Activated T-cell treated with anti-CD3 and anti-CD28 coated beads for 1 hour (primary cell): ENCODE measurements around the gene TTC27.

Source experiments
- DNase-seq: peaks from one replicate; pipeline ENCODE4 v3.0.0-alpha.2; 2020; ENCODE audit warnings: low read depth

The TTC27 gene

DNA sequence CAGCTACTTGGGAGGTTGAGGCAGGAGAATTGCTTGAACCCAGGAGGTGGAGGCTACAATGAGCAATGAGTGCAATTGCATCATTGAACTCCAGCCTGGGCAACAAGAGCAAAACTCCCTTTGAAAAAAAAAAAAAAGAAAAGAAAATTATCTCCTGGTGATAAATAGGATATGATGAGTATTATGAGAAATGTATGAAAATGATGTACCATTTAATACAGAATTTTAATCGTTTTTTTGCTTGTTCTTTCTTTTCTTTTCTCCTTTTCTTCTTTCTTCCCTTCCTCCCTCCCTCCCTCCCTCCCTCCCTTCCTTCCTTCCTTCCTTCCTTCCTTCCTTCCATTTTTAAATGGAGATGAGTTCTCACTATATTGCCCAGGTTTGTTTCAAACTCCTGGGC is 40.4 kb downstream of the TTC27 start:
- no peak for DNase-seq

DNA sequence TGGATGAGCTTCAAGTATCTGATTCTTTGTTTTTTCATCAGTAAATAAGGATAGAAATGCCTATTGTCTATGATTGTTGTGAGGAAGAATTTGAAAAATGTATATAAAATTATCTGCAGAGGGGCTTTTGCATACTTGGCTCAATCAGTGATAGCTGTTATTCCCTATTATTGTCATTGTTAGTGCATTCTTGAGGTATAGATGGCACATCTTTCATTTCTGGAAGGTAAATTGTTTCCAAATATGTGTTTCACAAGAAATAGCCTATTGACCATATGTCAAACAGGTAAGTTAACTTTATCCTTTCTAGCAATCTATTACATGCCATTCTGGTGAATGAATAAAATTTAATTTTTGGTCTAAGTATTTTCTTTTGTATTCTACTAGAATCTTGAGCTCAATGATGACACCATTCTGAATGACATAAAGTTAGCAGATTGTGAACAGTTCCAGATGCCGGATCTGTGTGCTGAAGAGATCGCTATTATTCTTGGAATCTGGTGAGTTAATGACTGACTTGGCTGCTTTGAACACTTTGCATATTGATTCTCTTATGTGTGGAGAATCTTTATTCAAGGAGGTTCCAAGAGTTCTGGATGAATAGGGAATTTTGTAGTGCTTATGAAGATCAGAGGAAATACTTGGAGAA is 44.2 kb downstream of the TTC27 start:
- DNase-seq, result no peak

DNA sequence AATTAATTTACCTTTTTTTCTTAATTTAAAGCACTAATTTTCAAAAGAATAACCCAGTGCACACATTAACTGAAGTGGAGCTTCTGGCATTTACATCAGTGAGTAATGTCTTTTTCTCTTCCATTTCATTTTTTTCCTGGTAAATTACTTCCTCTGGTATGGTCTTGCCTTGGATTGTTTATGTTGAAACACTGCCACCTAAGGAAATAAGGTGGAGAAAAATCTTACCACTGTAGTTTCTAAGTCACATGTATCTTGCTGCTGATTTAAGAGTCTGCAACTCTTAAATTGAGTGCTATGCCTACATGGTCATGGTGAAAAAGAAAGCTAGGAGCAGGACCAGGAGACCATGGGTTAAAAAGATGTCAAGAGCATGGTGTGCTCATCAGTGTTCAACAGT is 51.0 kb downstream of the TTC27 start:
- DNase-seq, result no peak

DNA sequence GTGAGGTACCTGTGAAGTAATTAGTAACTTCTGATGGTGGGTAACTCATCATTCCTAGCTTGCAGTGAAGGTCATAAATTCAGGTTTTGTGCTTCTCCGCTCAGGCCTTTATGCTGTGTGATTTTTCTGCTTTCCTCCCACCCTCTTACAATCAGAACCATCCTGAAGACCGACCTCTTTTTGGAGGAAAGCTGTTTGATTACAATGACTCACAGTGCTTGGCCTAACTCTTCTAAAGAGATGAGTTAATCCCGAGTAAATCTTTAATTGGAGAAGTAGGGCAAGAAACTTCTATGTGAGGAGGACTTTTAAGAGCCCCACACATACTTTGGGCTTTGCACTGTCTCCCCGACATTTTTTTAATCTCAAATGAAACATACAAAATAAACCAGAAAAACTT is 53.1 kb downstream of the TTC27 start:
- no peak for DNase-seq

DNA sequence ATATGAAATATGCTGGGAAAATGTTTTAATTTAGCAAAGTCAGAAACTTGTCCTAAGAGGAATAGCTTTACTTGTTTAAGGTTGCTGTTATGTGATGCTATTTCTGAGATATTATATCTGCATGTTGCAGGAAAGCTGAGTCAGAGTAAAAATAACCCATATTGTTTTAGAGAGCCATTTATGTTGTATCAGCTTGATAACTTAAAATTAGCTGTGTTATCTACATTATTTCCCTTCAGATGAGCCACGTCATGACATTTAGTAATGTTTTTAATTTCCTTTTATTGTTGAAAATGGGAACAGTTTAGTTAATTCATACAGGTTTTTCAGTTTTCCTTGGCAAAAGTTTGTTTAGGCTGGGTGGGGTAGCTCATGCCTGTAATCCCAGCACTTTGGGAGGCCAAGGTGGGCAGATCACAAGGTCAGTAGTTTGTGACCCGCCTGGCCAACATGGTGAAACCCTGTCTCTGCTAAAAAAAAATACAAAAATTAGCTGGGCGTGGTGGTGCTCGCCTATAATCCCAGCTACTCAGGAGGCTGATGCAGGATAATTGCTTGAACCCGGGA is 55.8 kb downstream of the TTC27 start:
- no peak for DNase-seq

DNA sequence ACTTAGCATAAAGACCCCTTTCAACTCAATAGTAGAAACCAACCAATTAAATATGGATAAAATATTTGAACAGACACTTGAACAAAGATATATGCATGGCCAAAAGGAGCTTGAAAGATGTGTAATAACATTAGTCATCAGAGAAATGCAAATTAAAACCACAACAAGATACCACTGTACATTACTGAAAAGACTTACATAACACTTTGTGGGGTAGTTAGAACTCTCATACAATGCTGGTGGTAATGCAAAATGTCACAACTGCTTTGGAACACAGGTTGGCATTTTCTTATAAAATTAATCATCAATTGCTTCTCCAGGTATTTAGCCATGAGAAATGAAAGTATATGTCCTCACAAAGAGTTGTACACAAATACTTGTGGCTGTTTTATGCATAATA is 60.7 kb downstream of the TTC27 start:
- DNase-seq, result no peak

DNA sequence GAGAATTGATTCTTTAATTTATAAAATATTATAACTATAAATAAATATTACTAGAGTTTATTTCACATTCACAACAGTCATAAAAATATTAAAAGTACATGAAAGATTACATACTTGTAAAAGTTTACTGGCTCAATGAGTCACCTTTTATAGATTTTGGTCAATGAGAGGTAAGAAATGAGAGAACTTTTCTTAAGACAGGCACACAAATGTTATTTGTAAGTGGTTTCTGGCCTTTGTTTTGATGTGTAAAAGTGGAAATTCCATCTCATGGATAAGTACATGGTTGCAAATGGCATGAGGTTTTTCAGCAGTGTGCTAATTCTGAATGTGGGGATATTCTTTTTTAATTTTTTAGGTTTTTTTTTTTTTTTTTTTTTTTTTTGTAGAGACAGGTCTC is 63.8 kb downstream of the TTC27 start:
- no peak for DNase-seq

DNA sequence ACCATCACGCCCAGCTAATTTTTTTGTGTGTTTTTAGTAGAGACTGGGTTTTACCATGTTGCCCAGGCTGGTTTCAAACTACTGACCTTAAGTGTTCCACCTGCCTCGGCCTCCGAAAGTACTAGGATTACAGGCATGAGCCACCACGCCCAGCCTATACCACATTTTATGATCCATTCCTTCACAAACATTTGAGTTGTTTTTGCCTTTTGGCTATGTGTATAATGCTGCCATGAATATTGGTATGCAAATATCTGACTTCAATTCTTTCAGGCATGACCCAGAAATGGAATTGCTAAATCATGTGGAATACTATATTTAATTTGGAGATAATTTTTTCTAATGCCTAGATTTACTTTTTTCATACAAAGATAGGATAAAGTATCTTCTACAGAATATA is 68.6 kb downstream of the TTC27 start:
- no peak for DNase-seq

DNA sequence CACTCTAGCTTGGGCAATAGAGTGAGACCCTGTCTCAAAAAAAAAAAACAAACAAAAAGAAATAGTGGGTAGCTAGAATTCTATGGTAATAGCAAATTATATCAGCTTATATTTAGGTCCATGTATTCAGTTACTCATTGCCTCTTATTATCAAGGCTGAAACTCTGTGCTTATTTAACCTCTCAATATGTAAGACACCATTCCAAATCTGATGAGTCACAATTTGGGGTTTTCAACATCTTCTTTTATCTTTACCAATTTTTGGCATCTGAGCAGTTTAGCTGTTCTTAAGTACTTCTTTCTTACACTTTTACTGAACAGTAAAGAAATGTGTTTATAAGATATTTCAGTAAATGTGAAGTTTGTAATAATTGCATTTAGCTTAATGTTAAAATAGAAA is 69.3 kb downstream of the TTC27 start:
- DNase-seq, result no peak

DNA sequence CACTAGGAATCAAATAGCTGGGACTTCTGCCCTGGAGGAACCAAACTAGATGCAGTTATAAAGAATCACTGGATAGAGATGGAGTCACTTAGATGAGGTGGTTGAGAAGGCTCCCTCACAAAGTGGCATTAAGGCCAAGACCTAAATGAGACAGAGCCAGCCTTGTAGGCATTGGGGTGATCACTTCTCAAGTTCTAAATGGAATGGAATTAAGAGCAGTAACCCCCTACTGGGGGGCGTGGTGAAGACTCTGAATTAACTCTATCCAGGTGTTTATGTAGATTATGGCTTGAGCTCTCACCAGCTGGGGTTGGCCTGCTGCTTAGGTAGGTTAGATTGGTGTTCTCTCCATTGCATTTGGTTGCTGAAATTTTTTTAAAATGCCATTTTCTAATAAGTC is 71.3 kb downstream of the TTC27 start:
- DNase-seq, result no peak

DNA sequence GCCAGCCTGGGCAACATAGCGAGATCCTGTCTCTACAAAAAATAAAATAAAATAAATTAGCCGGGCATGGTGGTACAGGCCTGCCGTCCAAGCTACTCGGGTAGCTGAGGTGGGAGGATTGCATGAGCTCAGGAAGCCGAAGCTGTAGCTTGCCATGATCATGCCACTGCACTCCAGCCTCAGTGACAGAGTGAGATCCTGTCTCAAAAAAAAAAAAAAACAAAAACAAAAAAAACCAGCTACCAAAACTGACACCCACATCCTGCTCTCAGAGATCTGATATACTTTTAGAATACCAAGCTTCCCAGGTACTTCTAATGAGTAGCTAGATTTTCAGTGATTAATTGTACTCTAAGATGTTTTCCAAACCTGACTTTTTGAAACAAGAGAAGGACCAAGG is 74.0 kb downstream of the TTC27 start:
- no peak for DNase-seq

DNA sequence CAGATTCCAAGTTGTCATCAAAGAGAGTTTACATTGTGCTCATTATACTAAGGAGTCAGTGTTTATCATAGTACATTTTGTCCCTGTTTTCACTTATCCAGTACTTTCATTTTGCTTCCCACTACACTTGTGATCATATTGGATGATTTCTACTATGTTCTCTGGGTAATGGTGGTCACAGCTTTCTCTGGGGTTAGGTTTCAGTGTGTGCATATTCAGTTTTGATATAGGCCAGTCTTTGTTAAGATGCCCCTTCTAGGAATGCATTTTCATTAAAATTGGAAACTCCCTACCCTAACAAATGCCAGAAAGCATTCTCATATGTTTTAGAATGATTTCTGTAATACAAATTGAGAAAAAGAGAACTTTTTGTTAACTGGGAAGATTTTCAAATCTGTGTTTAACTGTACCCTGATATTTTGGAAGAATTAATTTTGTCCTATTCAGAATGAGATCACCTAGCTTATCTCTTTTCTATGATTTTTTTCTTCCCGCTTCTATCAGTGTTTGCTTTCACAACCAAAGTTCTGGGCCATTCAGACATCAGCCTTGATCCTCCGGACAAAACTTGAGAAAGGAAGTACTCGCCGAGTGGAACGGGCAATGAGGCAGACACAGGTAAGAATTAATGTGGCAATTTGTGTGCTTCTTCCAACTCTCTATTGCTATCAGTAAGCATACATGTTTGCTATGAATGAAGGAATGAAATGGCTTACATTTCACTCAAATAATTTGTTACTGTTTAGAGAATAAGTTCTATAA is 74.6 kb downstream of the TTC27 start:
- no peak for DNase-seq

DNA sequence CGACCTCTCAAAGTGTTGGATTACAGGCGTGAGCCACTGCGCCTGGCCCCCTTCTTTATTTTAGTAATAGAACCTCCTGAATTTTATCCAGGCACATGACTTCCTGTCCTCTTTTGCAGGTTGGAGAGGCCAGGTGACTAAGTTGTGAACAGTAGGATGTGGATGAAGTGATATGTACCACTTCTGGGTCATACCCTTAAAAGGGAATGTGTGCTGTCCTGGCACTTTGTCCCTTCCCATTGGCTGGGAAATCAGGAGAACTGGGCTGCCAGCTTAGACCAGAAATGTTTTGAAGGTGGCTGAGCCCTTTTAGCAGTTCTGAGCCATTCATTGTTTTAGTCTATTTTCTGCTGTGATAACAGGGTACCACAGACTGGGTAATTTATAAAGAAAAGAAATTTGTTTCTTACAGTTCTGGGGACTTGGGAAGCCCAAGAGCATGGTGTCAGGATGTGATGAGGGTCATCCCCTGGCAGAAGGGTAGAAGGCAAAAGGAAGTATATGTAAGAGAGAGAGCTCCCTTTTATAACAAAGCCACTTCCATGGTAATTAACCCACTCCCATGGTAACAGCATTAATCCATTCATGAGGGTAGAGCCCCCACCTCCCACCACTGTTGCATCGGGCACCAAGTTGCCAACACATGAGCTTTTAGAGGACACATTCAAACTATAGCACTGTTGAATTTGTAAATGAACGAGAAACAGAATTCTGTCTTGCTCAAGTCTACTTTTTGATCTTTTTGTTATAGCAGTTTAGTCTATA is 79.1 kb downstream of the TTC27 start:
- DNase-seq, result no peak

DNA sequence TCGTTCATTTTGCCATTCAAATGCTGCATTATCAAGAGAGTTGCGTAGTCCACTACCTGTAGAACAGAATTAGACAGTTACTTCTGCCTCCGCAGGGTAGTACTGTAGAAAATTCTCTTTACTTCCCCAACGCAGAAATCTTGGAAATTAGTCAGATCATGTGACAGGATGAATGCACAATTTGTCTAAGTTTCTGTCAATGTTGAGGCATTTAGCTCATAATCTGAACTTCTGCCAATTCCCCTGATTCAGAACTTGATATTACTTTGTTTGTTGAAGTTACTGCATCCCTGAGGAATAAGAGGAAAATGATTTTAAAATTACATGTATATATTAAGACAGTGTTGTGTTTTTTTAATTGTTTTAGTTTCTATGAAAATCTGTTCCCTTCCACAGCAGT is 83.4 kb downstream of the TTC27 start:
- no peak for DNase-seq

DNA sequence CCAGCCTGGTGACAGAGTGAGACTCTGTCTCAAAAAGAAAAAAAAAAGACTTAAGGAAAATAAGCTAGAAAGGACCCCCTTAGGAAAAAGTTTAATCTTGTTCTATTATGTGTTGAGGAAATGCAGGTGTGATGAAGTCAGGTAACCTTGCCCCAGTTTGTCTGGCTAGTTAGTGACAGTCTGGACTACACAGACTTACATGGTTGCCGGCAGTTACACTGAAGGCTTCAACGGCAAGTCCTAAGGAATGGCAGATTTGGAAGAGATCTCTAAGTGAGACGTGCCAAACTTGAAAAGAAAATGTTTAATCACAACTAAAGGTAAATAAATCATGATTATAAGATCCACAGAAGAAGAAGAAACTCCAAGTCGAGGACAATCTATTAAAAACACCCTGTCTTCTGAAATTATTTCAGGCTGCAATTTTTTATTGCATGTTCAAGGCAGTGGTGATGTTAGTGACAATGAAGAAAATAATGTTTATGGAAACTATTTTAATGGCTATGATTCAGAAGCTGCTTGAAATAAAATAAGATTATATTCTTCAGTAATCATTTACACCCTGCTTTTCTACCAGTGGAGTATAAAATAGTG is 84.2 kb downstream of the TTC27 start:
- no peak for DNase-seq

DNA sequence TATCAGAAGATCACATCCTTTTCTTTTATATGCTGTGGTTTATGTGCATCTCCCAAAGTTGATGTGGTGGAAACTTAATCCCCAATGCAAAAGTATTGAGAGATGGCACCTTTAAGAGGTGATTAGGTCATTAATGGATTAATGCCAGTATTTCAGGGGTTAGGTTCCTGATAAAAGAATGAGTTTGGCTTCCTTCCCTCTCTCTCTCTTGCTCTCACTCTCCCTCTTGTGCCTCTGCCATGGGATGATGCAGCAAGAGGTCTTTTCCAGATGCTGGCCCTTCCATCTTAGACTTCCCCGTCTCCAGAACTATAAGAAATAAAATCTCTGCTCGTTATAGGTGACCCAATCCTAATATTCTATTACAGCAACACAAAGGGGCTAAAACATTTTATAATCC is 85.0 kb downstream of the TTC27 start:
- no peak for DNase-seq

DNA sequence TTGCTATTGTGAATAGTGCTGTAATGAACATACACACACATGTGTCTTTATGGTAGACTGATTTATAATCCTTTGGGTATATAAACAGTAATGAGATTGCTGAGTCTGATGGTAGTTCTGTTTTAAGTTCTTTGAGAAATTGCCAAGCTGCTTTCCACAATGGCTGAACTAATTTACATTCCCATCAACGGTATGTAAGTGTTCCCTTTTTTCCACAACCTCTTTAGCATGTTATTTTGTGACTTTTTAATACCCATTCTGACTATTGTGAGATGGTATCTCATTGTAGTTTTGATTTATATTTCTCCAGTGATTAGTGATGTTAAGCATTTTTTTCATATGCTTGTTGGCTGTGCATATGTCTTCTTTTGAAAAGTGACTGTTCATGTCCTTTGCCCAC is 86.7 kb downstream of the TTC27 start:
- DNase-seq, result no peak

DNA sequence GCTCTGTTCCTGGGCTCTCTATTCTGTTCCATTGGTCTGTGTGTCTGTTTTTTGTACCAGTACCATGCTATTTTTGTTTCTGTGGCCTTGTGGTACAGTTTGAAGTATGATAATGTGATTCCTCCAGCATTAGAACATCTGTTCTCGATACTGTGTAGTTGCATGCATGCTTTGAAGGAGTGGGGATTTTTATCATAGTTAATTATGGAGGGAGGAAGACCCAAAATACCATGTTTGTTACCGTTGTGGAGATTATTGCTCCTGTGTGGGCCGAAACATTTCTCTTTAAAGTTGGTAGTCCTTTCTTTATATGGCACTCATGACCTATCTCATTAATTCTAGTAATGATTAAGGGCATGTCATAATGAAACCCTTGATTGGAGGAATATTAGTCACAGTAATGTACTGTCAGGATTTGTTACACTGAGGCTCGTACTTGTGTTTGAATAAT is 87.6 kb downstream of the TTC27 start:
- DNase-seq, result no peak

DNA sequence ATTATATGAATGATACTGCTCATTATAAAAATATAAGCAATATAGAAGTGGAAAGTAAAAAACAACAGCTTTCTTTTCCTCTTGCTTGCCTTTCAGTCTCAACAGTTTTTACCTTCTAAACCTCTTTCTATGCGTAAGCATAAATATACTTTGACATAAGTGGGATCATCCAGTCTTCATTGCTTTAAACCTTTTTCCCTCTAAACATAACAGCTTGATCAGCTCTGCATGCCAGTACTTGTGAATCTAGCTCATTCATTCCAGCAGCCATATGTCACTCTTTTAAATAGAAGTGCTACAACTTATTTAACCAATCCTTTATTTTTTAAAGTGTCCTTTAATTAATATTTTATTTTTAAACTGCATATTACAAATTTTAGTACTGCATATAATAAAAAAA is 88.1 kb downstream of the TTC27 start:
- no peak for DNase-seq

DNA sequence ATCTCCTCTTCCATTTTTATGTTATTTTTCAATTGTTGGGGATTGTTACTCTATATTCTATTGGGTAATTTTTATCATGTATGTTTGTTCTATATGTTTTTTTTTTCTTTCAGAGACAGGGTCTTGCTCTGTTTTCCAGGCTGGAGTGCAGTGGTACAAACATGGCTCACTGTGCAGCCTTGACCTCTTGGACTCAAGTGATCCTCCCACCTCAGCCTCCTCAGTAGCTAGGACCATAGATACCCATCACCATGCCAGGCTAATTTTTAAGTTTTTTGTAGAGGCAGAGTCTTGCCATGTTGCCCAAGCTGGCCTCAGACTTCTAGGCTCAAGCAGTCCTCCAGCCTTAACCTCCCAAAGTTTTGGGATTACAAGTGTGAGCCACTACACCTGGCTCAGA is 88.7 kb downstream of the TTC27 start:
- no peak for DNase-seq

DNA sequence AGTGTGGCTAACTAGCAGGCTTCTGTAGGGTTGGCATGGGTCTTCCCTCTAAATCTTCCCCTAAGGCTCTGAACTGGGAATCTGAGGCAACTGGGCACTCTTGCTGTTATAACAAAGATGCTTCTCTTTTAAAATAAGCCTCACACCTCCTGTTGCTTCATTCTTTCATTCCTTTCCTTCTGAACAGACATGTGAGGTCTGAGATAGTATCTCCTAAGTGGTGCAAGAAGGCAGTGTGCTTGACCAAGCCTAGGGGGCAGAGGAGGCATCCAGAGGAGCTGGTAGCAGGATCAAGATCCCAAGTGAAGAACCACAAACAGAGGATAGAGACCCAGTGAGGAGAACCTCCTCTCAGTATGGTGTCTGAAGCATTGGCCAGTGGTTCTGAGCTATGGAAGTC is 90.9 kb downstream of the TTC27 start:
- DNase-seq, result no peak

DNA sequence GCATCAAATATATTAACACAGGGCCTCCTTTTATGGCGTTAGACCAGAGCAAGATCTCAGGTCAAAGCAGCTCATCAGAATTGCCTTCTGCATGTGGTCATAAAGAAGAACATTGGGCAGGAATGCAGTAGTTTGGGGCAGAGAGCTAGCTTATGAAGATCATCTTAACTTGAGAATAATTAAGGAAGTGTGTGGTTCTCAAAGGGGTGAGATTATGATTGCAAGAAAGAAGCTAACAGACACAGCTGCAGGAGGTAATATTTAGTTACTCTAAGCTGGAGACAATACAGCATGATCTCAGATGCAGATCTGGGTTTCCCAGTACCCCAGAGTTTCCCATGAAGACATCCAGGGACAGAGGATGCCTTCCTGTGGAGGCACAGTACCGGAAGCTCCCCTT is 91.6 kb downstream of the TTC27 start:
- no peak for DNase-seq
